ENCODE data around the gene ZNF320.
"Not testable (repeated sequence)": the region's sequence is repeated elsewhere in the genome, so short reads cannot be mapped to it uniquely, and the experiment has no call there.

GRCh38 chr19:52944703-52945493, 47.5 kb upstream of the ZNF320 start:
- not testable (repeated sequence) for TF ChIP-seq CTCF (conservative IDR thresholded peaks at IDR 0.05; ENCODE audit: low read length); EZH2phosphoT487 (IDR thresholded peaks at IDR 0.05; ENCODE audit: borderline replicate concordance, low read depth, low read length)

Measured in OCI-LY7 (cell line).